KOPT-K1 (cell line): ENCODE results near the gene TMEM181.
"Not testable (repeated sequence)": the region's sequence is repeated elsewhere in the genome, so short reads cannot be mapped to it uniquely, and the experiment has no call there.

Experiments used
- H3K27ac ChIP-seq: fragments of 200-600 bp; sonication (generic); 2 replicates; pipeline ENCODE4 v1.5.1; 2016; ENCODE audit warnings: antibody characterized with exemption, mild to moderate bottlenecking, low read depth, low read length; ENCODE audit not compliant: poor library complexity, severe bottlenecking
- H3K36me3 ChIP-seq: fragments of 200-600 bp; sonication (generic); 2 replicates; pipeline ENCODE4 v1.5.1; 2017; ENCODE audit warnings: antibody characterized with exemption, mild to moderate bottlenecking, low read length, moderate library complexity; ENCODE audit not compliant: insufficient read depth
- H3K9me3 ChIP-seq: fragments of 200-600 bp; sonication (generic); 2 replicates; pipeline ENCODE4 v1.5.1; 2017; ENCODE audit warnings: antibody characterized with exemption, low read length, mild to moderate bottlenecking; ENCODE audit not compliant: insufficient read depth, poor library complexity, severe bottlenecking

TMEM181 gene

GRCh38 chr6:158609455-158610155, 49.7 kb downstream of the TMEM181 start:
- Histone ChIP-seq H3K9me3 (no peaks in the 10 kb centered on the region), H3K36me3 (peaks cover 100% of the 10 kb centered on the region), H3K27ac (no peak overlapping the region)

- Histone ChIP-seq H3K36me3 (peaks cover 100% of the 10 kb centered on the region), H3K9me3 (no peaks in the 10 kb centered on the region), H3K27ac (no peak overlapping the region)
Measured at GRCh38 chr6:158610319-158610968, 50.6 kb downstream of the TMEM181 start.

- Histone ChIP-seq H3K27ac (no peak overlapping the region), H3K36me3 (peaks cover 97% of the 10 kb centered on the region), H3K9me3 (no peaks in the 10 kb centered on the region)
Measured at GRCh38 chr6:158611039-158611438, 51.1 kb downstream of the TMEM181 start.

- no peak overlapping the region for H3K27ac ChIP-seq
- no peaks in the 10 kb centered on the region for H3K9me3 ChIP-seq
- H3K36me3 ChIP-seq, result peaks cover 90% of the 10 kb centered on the region
Measured at GRCh38 chr6:158611541-158612370, 51.9 kb downstream of the TMEM181 start.

- peaks cover 67% of the 10 kb centered on the region for H3K36me3 ChIP-seq
- not testable (repeated sequence) for H3K27ac ChIP-seq, H3K9me3 ChIP-seq
Measured at GRCh38 chr6:158614606-158615005, 54.7 kb downstream of the TMEM181 start.

GRCh38 chr6:158618289-158618688, 58.4 kb downstream of the TMEM181 start:
- peaks cover 65% of the 10 kb centered on the region for H3K36me3 ChIP-seq
- H3K9me3 ChIP-seq, H3K27ac ChIP-seq: not testable (repeated sequence)

GRCh38 chr6:158619922-158620801, 60.3 kb downstream of the TMEM181 start:
- H3K27ac ChIP-seq, result no peak overlapping the region
- no peaks in the 10 kb centered on the region for H3K9me3 ChIP-seq
- peaks cover 64% of the 10 kb centered on the region for H3K36me3 ChIP-seq

- H3K27ac ChIP-seq, result no peak overlapping the region
- no peaks in the 10 kb centered on the region for H3K9me3 ChIP-seq
- peaks cover 68% of the 10 kb centered on the region for H3K36me3 ChIP-seq
Measured at GRCh38 chr6:158620963-158621693, 61.2 kb downstream of the TMEM181 start.

GRCh38 chr6:158621694-158622544, 62.0 kb downstream of the TMEM181 start:
- no peaks in the 10 kb centered on the region for H3K9me3 ChIP-seq
- H3K36me3 ChIP-seq, result peaks cover 76% of the 10 kb centered on the region
- no peak overlapping the region for H3K27ac ChIP-seq

GRCh38 chr6:158622545-158623190, 62.8 kb downstream of the TMEM181 start:
- Histone ChIP-seq H3K9me3 (no peaks in the 10 kb centered on the region), H3K36me3 (peaks cover 83% of the 10 kb centered on the region), H3K27ac (no peak overlapping the region)

GRCh38 chr6:158624684-158625682, 65.1 kb downstream of the TMEM181 start:
- H3K36me3 ChIP-seq, result peaks cover 97% of the 10 kb centered on the region
- H3K27ac ChIP-seq, result no peak overlapping the region
- no peaks in the 10 kb centered on the region for H3K9me3 ChIP-seq

- no peak overlapping the region for H3K27ac ChIP-seq
- H3K9me3 ChIP-seq, result no peaks in the 10 kb centered on the region
- H3K36me3 ChIP-seq, result peaks cover 97% of the 10 kb centered on the region
Measured at GRCh38 chr6:158625881-158626305, 66.0 kb downstream of the TMEM181 start.
